GM12865 (cell line): Measurements from ENCODE around the gene GOLPH3.

Experiments
- DNase-seq: peaks from one replicate; pipeline ENCODE4 v3.0.0; 2010; ENCODE audit warnings: low read depth
- H3K4me3 ChIP-seq: 2 replicates; pipeline ENCODE4 v1.5.1; 2011; ENCODE audit warnings: mild to moderate bottlenecking, low read depth, low read length, control low read depth
- TF ChIP-seq, protein P1 (sequence below): IDR thresholded peaks from 2 replicates; pipeline ENCODE4 v1.5.1; 2011; ENCODE audit warnings: low read length, control low read depth, low read depth, inconsistent platforms; ENCODE audit not compliant: insufficient read depth; ENCODE audit errors: missing control alignments

The GOLPH3 gene

GRCh38 chr5:32095261-32095671, 78.9 kb downstream of the GOLPH3 start:
- no peak for DNase-seq
- H3K4me3 ChIP-seq, result no peak overlapping the region
- TF ChIP-seq, protein P1, sequence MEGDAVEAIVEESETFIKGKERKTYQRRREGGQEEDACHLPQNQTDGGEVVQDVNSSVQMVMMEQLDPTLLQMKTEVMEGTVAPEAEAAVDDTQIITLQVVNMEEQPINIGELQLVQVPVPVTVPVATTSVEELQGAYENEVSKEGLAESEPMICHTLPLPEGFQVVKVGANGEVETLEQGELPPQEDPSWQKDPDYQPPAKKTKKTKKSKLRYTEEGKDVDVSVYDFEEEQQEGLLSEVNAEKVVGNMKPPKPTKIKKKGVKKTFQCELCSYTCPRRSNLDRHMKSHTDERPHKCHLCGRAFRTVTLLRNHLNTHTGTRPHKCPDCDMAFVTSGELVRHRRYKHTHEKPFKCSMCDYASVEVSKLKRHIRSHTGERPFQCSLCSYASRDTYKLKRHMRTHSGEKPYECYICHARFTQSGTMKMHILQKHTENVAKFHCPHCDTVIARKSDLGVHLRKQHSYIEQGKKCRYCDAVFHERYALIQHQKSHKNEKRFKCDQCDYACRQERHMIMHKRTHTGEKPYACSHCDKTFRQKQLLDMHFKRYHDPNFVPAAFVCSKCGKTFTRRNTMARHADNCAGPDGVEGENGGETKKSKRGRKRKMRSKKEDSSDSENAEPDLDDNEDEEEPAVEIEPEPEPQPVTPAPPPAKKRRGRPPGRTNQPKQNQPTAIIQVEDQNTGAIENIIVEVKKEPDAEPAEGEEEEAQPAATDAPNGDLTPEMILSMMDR, result no peak

- DNase-seq, result no peak
- TF ChIP-seq, protein P1, result no peak
These were observed 79.4 kb downstream of the GOLPH3 start for GRCh38 chr5:32094691-32095090.

DNA sequence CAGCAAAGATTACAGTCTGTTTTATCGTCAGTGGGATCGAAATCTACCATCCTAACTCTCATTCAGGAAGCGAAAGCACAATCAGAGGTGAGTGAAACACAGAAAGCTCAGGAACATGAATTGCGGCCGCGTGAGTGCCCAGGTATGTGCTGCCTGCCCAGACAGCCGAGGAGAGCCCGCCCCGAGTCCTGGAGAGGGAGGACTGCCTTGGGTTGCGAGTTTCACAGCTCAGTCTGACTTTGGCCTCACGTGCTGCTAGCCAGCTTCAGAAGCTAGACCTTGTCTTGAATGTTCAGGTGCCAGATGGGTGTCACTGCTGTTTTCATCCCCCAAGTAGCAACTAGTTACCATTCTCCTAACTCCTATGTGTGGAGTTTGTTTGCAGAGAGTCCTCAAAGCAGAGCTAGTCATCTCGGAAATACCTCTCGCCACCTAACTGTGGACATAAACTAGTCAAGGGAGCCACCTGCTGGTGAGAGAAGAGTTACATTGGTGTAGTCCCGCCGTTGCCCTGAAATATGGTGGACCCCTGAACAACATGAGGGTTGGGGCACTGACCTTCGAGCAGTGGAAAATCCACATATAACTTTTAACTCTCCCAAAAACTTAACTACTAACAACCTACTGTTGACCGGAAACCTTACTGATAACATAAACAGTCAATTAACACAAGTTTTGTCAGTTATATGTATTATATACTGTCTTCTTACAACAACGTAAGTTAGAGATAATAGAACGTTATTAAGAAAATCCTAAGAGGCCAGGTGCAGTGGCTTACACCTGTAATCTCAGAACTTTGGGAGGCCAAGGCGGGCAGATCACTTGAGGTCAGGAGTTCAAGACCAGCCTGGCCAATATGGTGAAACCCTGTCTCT, 80.9 kb downstream of the GOLPH3 start:
- TF ChIP-seq, protein P1, result peak; percentile 73
- no peak overlapping the region for H3K4me3 ChIP-seq
- DNase-seq, result peak; percentile 82

More at GRCh38 chr5:32094691-32095090, 79.4 kb downstream of the GOLPH3 start:
- no peak overlapping the region for H3K4me3 ChIP-seq

- DNase-seq, result no peak
- TF ChIP-seq, protein P1, result no peak
- H3K4me3 ChIP-seq, result no peak overlapping the region
These were observed 83.4 kb downstream of the GOLPH3 start for GRCh38 chr5:32090755-32091128.

DNA sequence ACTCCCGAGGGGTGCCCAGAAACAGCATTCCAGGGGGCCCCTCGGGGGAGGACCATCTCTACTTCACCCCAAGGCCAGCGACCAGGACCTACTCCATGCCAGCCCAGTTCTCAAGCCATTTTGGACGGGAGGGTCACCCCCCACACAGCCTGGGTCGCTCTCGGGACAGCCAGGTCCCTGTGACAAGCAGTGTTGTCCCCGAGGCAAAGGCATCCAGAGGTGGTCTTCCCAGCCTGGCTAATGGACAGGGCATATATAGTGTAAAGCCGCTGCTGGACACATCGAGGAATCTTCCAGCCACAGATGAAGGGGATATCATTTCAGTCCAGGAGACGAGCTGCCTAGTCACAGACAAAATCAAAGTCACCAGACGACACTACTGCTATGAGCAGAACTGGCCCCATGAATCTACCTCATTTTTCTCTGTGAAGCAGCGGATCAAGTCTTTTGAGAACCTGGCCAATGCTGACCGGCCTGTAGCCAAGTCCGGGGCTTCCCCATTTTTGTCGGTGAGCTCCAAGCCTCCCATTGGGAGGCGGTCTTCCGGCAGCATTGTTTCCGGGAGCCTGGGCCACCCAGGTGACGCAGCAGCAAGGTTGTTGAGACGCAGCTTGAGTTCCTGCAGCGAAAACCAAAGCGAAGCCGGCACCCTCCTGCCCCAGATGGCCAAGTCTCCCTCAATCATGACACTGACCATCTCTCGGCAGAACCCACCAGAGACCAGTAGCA, 83.9 kb downstream of the GOLPH3 start:
- no peak overlapping the region for H3K4me3 ChIP-seq
- no peak for DNase-seq
- TF ChIP-seq, protein P1, result no peak

DNA sequence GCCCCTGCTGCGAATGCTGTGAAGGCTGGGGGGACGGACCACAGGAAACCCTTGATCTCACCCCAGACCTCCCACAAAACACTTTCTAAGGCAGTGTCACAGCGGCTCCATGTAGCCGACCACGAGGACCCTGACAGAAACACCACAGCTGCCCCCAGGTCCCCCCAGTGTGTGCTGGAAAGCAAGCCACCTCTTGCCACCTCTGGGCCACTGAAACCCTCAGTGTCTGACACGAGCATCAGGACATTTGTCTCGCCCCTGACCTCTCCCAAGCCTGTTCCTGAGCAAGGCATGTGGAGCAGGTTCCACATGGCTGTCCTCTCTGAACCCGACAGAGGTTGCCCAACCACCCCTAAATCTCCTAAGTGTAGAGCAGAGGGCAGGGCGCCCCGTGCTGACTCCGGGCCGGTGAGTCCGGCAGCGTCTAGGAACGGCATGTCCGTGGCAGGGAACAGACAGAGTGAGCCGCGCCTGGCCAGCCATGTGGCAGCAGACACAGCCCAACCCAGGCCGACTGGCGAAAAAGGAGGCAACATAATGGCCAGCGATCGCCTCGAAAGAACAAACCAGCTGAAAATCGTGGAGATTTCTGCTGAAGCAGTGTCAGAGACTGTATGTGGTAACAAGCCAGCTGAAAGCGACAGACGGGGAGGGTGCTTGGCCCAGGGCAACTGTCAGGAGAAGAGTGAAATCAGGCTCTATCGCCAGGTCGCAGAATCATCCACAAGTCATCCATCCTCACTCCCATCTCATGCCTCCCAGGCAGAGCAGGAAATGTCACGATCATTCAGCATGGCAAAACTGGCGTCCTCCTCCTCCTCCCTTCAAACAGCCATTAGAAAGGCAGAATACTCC, 84.7 kb downstream of the GOLPH3 start:
- DNase-seq, result no peak
- H3K4me3 ChIP-seq, result no peak overlapping the region

More for the DNA sequence above, 84.7 kb downstream of the GOLPH3 start:
- TF ChIP-seq, protein P1, result no peak
